GM19452 (cell line): Measurements from ENCODE around the gene SLC16A2.
"Not testable (repeated sequence)": the region's sequence is repeated elsewhere in the genome, so short reads cannot be mapped to it uniquely, and the experiment has no call there.

ENCODE experiments used
- ATAC-seq: cut with Tn5 transposase; IDR thresholded peaks from one replicate; pipeline ENCODE4 v1.9.1; 2021; ENCODE audit not compliant: unreplicated experiment

The SLC16A2 gene

GRCh38 chrX:74505437-74505836 is 84.1 kb downstream of the SLC16A2 start:
- no peak for ATAC-seq

GRCh38 chrX:74506317-74507115 is 85.2 kb downstream of the SLC16A2 start:
- ATAC-seq: peak; percentile 60

- ATAC-seq: no peak
Measured at GRCh38 chrX:74507191-74507590, 85.9 kb downstream of the SLC16A2 start.

- peak; percentile 2 for ATAC-seq
Measured at GRCh38 chrX:74509989-74510388, 88.7 kb downstream of the SLC16A2 start.

GRCh38 chrX:74510401-74510800 is 89.1 kb downstream of the SLC16A2 start:
- ATAC-seq: peak; percentile 64

GRCh38 chrX:74511704-74512103 is 90.4 kb downstream of the SLC16A2 start:
- ATAC-seq: no peak

GRCh38 chrX:74514384-74514783 is 93.1 kb downstream of the SLC16A2 start:
- ATAC-seq: no peak

GRCh38 chrX:74515356-74515755 is 94.1 kb downstream of the SLC16A2 start:
- ATAC-seq: no peak

GRCh38 chrX:74516013-74516412 is 94.7 kb downstream of the SLC16A2 start:
- ATAC-seq: not testable (repeated sequence)

GRCh38 chrX:74519870-74520269 is 98.6 kb downstream of the SLC16A2 start:
- ATAC-seq: no peak

GRCh38 chrX:74520291-74520690 is 99.0 kb downstream of the SLC16A2 start:
- no peak for ATAC-seq

- ATAC-seq: no peak
Measured at GRCh38 chrX:74520896-74521295, 99.6 kb downstream of the SLC16A2 start.

- ATAC-seq: no peak
Measured at GRCh38 chrX:74521961-74522751, 100.9 kb downstream of the SLC16A2 start.

GRCh38 chrX:74523224-74523623 is 101.9 kb downstream of the SLC16A2 start:
- no peak for ATAC-seq

GRCh38 chrX:74523870-74524735 is 102.8 kb downstream of the SLC16A2 start:
- ATAC-seq: no peak

- no peak for ATAC-seq
Measured at GRCh38 chrX:74525116-74525515, 103.8 kb downstream of the SLC16A2 start.

GRCh38 chrX:74526764-74527163 is 105.5 kb downstream of the SLC16A2 start:
- ATAC-seq: no peak

GRCh38 chrX:74527350-74527749 is 106.1 kb downstream of the SLC16A2 start:
- no peak for ATAC-seq

- no peak for ATAC-seq
Measured at GRCh38 chrX:74529311-74529710, 108.0 kb downstream of the SLC16A2 start.

- ATAC-seq: no peak
Measured at GRCh38 chrX:74531081-74531480, 109.8 kb downstream of the SLC16A2 start.

GRCh38 chrX:74534569-74535038 is 113.3 kb downstream of the SLC16A2 start:
- no peak for ATAC-seq
